ENCODE results near the gene FGD4.

The FGD4 gene

GRCh38 chr12:32467959-32468863, 68.9 kb downstream of the FGD4 start:
- H3K27me3 ChIP-seq (ENCODE audit: insufficient read depth, low read length, poor library complexity), result no peaks in the 10 kb centered on the region
- H3K79me2 ChIP-seq (ENCODE audit: insufficient read depth, low read length), result no peaks in the 10 kb centered on the region
- H3K27ac ChIP-seq (ENCODE audit: low read length), result no peak overlapping the region
- ATAC-seq (ENCODE audit: insufficient read depth, low read depth) (no peak), DNase-seq (no peak)
- no peak for TF ChIP-seq CTCF (IDR thresholded peaks at IDR 0.05; ENCODE audit: borderline replicate concordance, extremely low read depth, low read length, poor library complexity, severe bottlenecking)
- no peak for TF ChIP-seq EZH2 (IDR thresholded peaks at IDR 0.05; ENCODE audit: borderline replicate concordance, low read depth, low read length, severe bottlenecking)
- H3K4me1 ChIP-seq (ENCODE audit: insufficient read depth, low read length), result no peaks in the 10 kb centered on the region
- H3K36me3 ChIP-seq (ENCODE audit: insufficient read depth, low read length), result no peaks in the 10 kb centered on the region
- H4K20me1 ChIP-seq (ENCODE audit: insufficient read depth, low read length), result no peaks in the 10 kb centered on the region
- no peaks in the 10 kb centered on the region for H3K9me3 ChIP-seq (ENCODE audit: insufficient read depth, low read length, severe bottlenecking)
- no peak overlapping the region for H3K4me3 ChIP-seq (ENCODE audit: low read depth in 1 of 2, low read length in 2 of 2)
- no peak overlapping the region for H3K4me2 ChIP-seq (ENCODE audit: insufficient read depth, low read length)
- no peak overlapping the region for H3K9ac ChIP-seq (ENCODE audit: low read depth, low read length)
- H2AFZ ChIP-seq (ENCODE audit: low read depth, low read length), result no peak overlapping the region

- no peak overlapping the region for H3K9ac ChIP-seq (ENCODE audit: low read depth, low read length)
- H3K4me3 ChIP-seq (ENCODE audit: low read depth in 1 of 2, low read length in 2 of 2), result no peak overlapping the region
- H3K36me3 ChIP-seq (ENCODE audit: insufficient read depth, low read length), result no peaks in the 10 kb centered on the region
- H3K27ac ChIP-seq (ENCODE audit: low read length), result no peak overlapping the region
- no peaks in the 10 kb centered on the region for H3K4me1 ChIP-seq (ENCODE audit: insufficient read depth, low read length)
- no peaks in the 10 kb centered on the region for H3K9me3 ChIP-seq (ENCODE audit: insufficient read depth, low read length, severe bottlenecking)
- no peak overlapping the region for H2AFZ ChIP-seq (ENCODE audit: low read depth, low read length)
- no peak for TF ChIP-seq CTCF (IDR thresholded peaks at IDR 0.05; ENCODE audit: borderline replicate concordance, extremely low read depth, low read length, poor library complexity, severe bottlenecking)
- no peak for TF ChIP-seq EZH2 (IDR thresholded peaks at IDR 0.05; ENCODE audit: borderline replicate concordance, low read depth, low read length, severe bottlenecking)
- ATAC-seq (ENCODE audit: insufficient read depth, low read depth), result no peak
- H3K79me2 ChIP-seq (ENCODE audit: insufficient read depth, low read length), result no peaks in the 10 kb centered on the region
- no peaks in the 10 kb centered on the region for H4K20me1 ChIP-seq (ENCODE audit: insufficient read depth, low read length)
- no peak for DNase-seq
- no peak overlapping the region for H3K4me2 ChIP-seq (ENCODE audit: insufficient read depth, low read length)
- H3K27me3 ChIP-seq (ENCODE audit: insufficient read depth, low read length, poor library complexity), result no peaks in the 10 kb centered on the region
These were observed 71.6 kb downstream of the FGD4 start for GRCh38 chr12:32470936-32471470.

GRCh38 chr12:32471591-32472001, 72.2 kb downstream of the FGD4 start:
- Histone ChIP-seq H3K4me1 (ENCODE audit: insufficient read depth, low read length) (no peaks in the 10 kb centered on the region), H3K9me3 (ENCODE audit: insufficient read depth, low read length, severe bottlenecking) (no peaks in the 10 kb centered on the region), H3K4me2 (ENCODE audit: insufficient read depth, low read length) (no peak overlapping the region), H3K79me2 (ENCODE audit: insufficient read depth, low read length) (no peaks in the 10 kb centered on the region), H4K20me1 (ENCODE audit: insufficient read depth, low read length) (no peaks in the 10 kb centered on the region), H3K27me3 (ENCODE audit: insufficient read depth, low read length, poor library complexity) (no peaks in the 10 kb centered on the region), H3K4me3 (ENCODE audit: low read depth in 1 of 2, low read length in 2 of 2) (no peak overlapping the region), H2AFZ (ENCODE audit: low read depth, low read length) (no peak overlapping the region), H3K36me3 (ENCODE audit: insufficient read depth, low read length) (no peaks in the 10 kb centered on the region), H3K27ac (ENCODE audit: low read length) (no peak overlapping the region), H3K9ac (ENCODE audit: low read depth, low read length) (no peak overlapping the region)
- TF ChIP-seq CTCF (IDR thresholded peaks at IDR 0.05; ENCODE audit: borderline replicate concordance, extremely low read depth, low read length, poor library complexity, severe bottlenecking) (no peak), EZH2 (IDR thresholded peaks at IDR 0.05; ENCODE audit: borderline replicate concordance, low read depth, low read length, severe bottlenecking) (no peak)
- no peak for DNase-seq
- no peak for ATAC-seq (ENCODE audit: insufficient read depth, low read depth)
